Effector memory CD4-positive, alpha-beta T cell (primary cell): ENCODE measurements around the gene CDRT4.
"Not testable (repeated sequence)": the region's sequence is repeated elsewhere in the genome, so short reads cannot be mapped to it uniquely, and the experiment has no call there.

Source experiments
- DNase-seq, 3 donors: peaks; one replicate each; pipeline ENCODE4 v3.0.0-alpha.2; 2020
- H3K27ac ChIP-seq: 2 replicates; pipeline ENCODE4 v1.7.0; 2013; ENCODE audit warnings: mild to moderate bottlenecking, low read length, moderate library complexity; ENCODE audit not compliant: insufficient read depth, poor library complexity, severe bottlenecking
- H3K27me3 ChIP-seq: replicated peaks from 2 replicates; pipeline ENCODE4 v1.7.0; 2013; ENCODE audit warnings: mild to moderate bottlenecking, low read length; ENCODE audit not compliant: insufficient read depth, control insufficient read depth, poor library complexity, severe bottlenecking
- H3K36me3 ChIP-seq: 2 replicates; pipeline ENCODE4 v1.7.0; 2013; ENCODE audit warnings: mild to moderate bottlenecking, low read length, moderate library complexity; ENCODE audit not compliant: control insufficient read depth, insufficient read depth
- H3K4me1 ChIP-seq: 2 replicates; pipeline ENCODE4 v1.7.0; 2013; ENCODE audit warnings: low read length, mild to moderate bottlenecking; ENCODE audit not compliant: control insufficient read depth, insufficient read depth, poor library complexity, severe bottlenecking
- H3K4me3 ChIP-seq: 2 replicates; pipeline ENCODE4 v1.7.0; 2013; ENCODE audit warnings: low read length, low read depth, mild to moderate bottlenecking; ENCODE audit not compliant: insufficient read depth, poor library complexity, severe bottlenecking
- H3K9me3 ChIP-seq: 2 replicates; pipeline ENCODE4 v1.7.0; 2013; ENCODE audit warnings: mild to moderate bottlenecking, low read length, moderate library complexity; ENCODE audit not compliant: control insufficient read depth

Gene CDRT4

GRCh38 chr17:15507896-15508295 is 40.5 kb upstream of the CDRT4 start:
- no peak for DNase-seq
- no peaks in the 10 kb centered on the region for H3K36me3 ChIP-seq
- H3K27me3 ChIP-seq = no peaks in the 10 kb centered on the region
- peaks cover 2% of the 10 kb centered on the region for H3K4me1 ChIP-seq
- no peaks in the 10 kb centered on the region for H3K9me3 ChIP-seq
- no peak overlapping the region for H3K27ac ChIP-seq
- H3K4me3 ChIP-seq = no peak overlapping the region

GRCh38 chr17:15507001-15507400 is 39.6 kb upstream of the CDRT4 start:
- Histone ChIP-seq H3K36me3 (no peaks in the 10 kb centered on the region), H3K27ac (no peak overlapping the region), H3K9me3 (no peaks in the 10 kb centered on the region), H3K4me3 (no peak overlapping the region), H3K4me1 (peaks cover 5% of the 10 kb centered on the region), H3K27me3 (no peaks in the 10 kb centered on the region)
- no peak for DNase-seq

- H3K27ac ChIP-seq, DNase-seq, H3K36me3 ChIP-seq, H3K27me3 ChIP-seq, H3K9me3 ChIP-seq, H3K4me3 ChIP-seq, H3K4me1 ChIP-seq: not testable (repeated sequence)
Observed at GRCh38 chr17:15505708-15506107, 38.3 kb upstream of the CDRT4 start.

- Histone ChIP-seq H3K27ac (no peak overlapping the region), H3K27me3 (no peaks in the 10 kb centered on the region), H3K4me1 (peaks cover 5% of the 10 kb centered on the region), H3K36me3 (peaks cover 6% of the 10 kb centered on the region), H3K9me3 (no peaks in the 10 kb centered on the region), H3K4me3 (no peak overlapping the region)
- DNase-seq = no peak
Observed at GRCh38 chr17:15503731-15504130, 36.3 kb upstream of the CDRT4 start.

GRCh38 chr17:15502369-15503112 is 35.1 kb upstream of the CDRT4 start:
- no peaks in the 10 kb centered on the region for H3K9me3 ChIP-seq
- peaks cover 5% of the 10 kb centered on the region for H3K4me1 ChIP-seq
- peak; percentile 10 to 23 (median 12) for DNase-seq
- H3K27me3 ChIP-seq = no peaks in the 10 kb centered on the region
- H3K27ac ChIP-seq = no peak overlapping the region
- peaks cover 6% of the 10 kb centered on the region for H3K36me3 ChIP-seq
- H3K4me3 ChIP-seq = no peak overlapping the region

- Histone ChIP-seq H3K27me3 (no peaks in the 10 kb centered on the region), H3K36me3 (peaks cover 6% of the 10 kb centered on the region), H3K4me3 (no peak overlapping the region), H3K9me3 (no peaks in the 10 kb centered on the region), H3K4me1 (peaks cover 5% of the 10 kb centered on the region), H3K27ac (no peak overlapping the region)
- DNase-seq = no peak
Observed at GRCh38 chr17:15501793-15502192, 34.4 kb upstream of the CDRT4 start.

- Histone ChIP-seq H3K9me3 (no peaks in the 10 kb centered on the region), H3K27ac (no peak overlapping the region), H3K4me1 (peaks cover 5% of the 10 kb centered on the region), H3K36me3 (peaks cover 6% of the 10 kb centered on the region), H3K27me3 (no peaks in the 10 kb centered on the region), H3K4me3 (no peak overlapping the region)
- no peak for DNase-seq
Observed at GRCh38 chr17:15501282-15501681, 33.9 kb upstream of the CDRT4 start.

GRCh38 chr17:15498107-15498506 is 30.7 kb upstream of the CDRT4 start:
- Histone ChIP-seq H3K4me1 (peaks cover 5% of the 10 kb centered on the region), H3K27ac (no peak overlapping the region), H3K9me3 (no peaks in the 10 kb centered on the region), H3K36me3 (peaks cover 6% of the 10 kb centered on the region), H3K4me3 (no peak overlapping the region), H3K27me3 (no peaks in the 10 kb centered on the region)
- no peak for DNase-seq

GRCh38 chr17:15496735-15497670 is 29.6 kb upstream of the CDRT4 start:
- no peak for DNase-seq
- Histone ChIP-seq H3K4me1 (no peaks in the 10 kb centered on the region), H3K27me3 (no peaks in the 10 kb centered on the region), H3K27ac (no peak overlapping the region), H3K4me3 (no peak overlapping the region), H3K9me3 (no peaks in the 10 kb centered on the region), H3K36me3 (peaks cover 6% of the 10 kb centered on the region)

GRCh38 chr17:15494821-15495220 is 27.4 kb upstream of the CDRT4 start:
- Histone ChIP-seq H3K27me3 (no peaks in the 10 kb centered on the region), H3K4me1 (no peaks in the 10 kb centered on the region), H3K4me3 (no peak overlapping the region), H3K27ac (no peak overlapping the region), H3K36me3 (peaks cover 6% of the 10 kb centered on the region), H3K9me3 (no peaks in the 10 kb centered on the region)
- DNase-seq = no peak
